Neural cell (in vitro differentiated cells): Measurements from ENCODE around the gene CADM3.

Source experiments
- CTCF ChIP-seq: fragments of 450-650 bp; IDR thresholded peaks from 2 replicates; pipeline ENCODE4 v1.5.1; 2014; ENCODE audit warnings: antibody characterized with exemption, mild to moderate bottlenecking, moderate library complexity; ENCODE audit not compliant: poor library complexity, severe bottlenecking
- EP300 ChIP-seq: fragments of 450-650 bp; conservative IDR thresholded peaks from 2 replicates; pipeline ENCODE4 v1.6.1; 2014; ENCODE audit warnings: antibody characterized with exemption, mild to moderate bottlenecking, moderate library complexity; ENCODE audit not compliant: poor library complexity, severe bottlenecking
- RAD21 ChIP-seq: fragments of 450-650 bp; conservative IDR thresholded peaks from 2 replicates; pipeline ENCODE4 v1.6.1; 2014; ENCODE audit warnings: antibody characterized with exemption, mild to moderate bottlenecking, moderate library complexity

DNA sequence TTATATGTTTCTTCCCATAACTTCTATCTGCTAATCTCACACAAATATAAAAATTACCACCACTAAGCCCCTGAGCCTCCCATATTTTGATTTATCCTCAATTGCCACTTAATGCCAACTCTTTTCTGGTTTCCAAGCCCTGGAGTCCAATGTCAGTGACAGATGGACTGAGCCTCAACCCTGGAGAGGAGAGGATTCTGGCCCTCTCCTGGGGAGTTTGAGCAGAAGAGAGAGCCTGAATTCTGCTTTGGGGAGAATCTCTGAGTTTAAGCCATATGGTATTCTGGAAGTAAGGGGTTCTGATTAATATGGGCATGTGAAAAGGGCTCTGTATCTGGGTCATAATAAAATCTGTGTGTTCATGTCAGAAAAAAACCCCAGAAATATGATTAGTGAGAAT lies 8.5 kb downstream of the CADM3 start:
- TF ChIP-seq CTCF (no peak), RAD21 (no peak), EP300 (no peak)
